Chondrocyte (in vitro differentiated cells): ENCODE data around the gene MRNIP. TPM values are rescaled to one million over a fixed set of nuclear protein-coding genes. Genes with fewer than 3 reads are reported as not detected.
A peak's percentile ranks its signal among the peaks of the same experiment; 100 is the strongest.

Experiments used
- DNase-seq: peaks from one replicate; pipeline ENCODE4 v3.0.0; 2021; ENCODE audit warnings: mixed read lengths, low spot score
- H3K27ac Mint-ChIP-seq: one replicate; pipeline ENCODE4 v1.8.0; 2021; ENCODE audit warnings: mild to moderate bottlenecking, moderate library complexity, mixed read lengths; ENCODE audit not compliant: unreplicated experiment
- H3K27me3 Mint-ChIP-seq: 2 replicates; pipeline ENCODE4 v1.8.0; 2021; ENCODE audit warnings: low read depth, mixed read lengths
- H3K36me3 Mint-ChIP-seq: 2 replicates; pipeline ENCODE4 v1.8.0; 2021; ENCODE audit warnings: low read depth, mixed read lengths
- H3K4me1 Mint-ChIP-seq: 2 replicates; pipeline ENCODE4 v1.8.0; 2021; ENCODE audit warnings: low read depth, mild to moderate bottlenecking, mixed read lengths
- H3K4me3 Mint-ChIP-seq: one replicate; pipeline ENCODE4 v1.8.0; 2021; ENCODE audit warnings: mild to moderate bottlenecking, moderate library complexity, mixed read lengths; ENCODE audit not compliant: unreplicated experiment
- H3K9me3 Mint-ChIP-seq: 2 replicates; pipeline ENCODE4 v1.8.0; 2021; ENCODE audit warnings: low read depth, mixed read lengths
- CTCF ChIP-seq: fragments of 200-600 bp; sonication (generic); IDR thresholded peaks from 2 replicates; pipeline ENCODE4 v1.5.0; 2021; ENCODE audit warnings: antibody characterized with exemption, mild to moderate bottlenecking, moderate library complexity
- total RNA-seq: library from RNA; stranded (reverse); gene quantifications from 3 replicates; pipeline ENCODE4 v1.2.1, GENCODE V29; 2021

MRNIP gene
- total RNA-seq, 1 donor from 2014 or later: 13.4 TPM

- Mint-ChIP-seq H3K27me3 (no peaks in the 10 kb centered on the region), H3K27ac (no peak overlapping the region), H3K4me1 (no peaks in the 10 kb centered on the region), H3K9me3 (no peaks in the 10 kb centered on the region), H3K4me3 (no peak overlapping the region), H3K36me3 (peaks cover 21% of the 10 kb centered on the region)
- peak; percentile 68 for DNase-seq
- TF ChIP-seq CTCF: peak; percentile 34
These were observed 7.8 kb upstream of the MRNIP start for GRCh38 chr5:179866241-179867078.

- peaks cover 17% of the 10 kb centered on the region for H3K36me3 Mint-ChIP-seq
- H3K27ac Mint-ChIP-seq: no peak overlapping the region
- H3K4me1 Mint-ChIP-seq: no peaks in the 10 kb centered on the region
- H3K27me3 Mint-ChIP-seq: no peaks in the 10 kb centered on the region
- no peaks in the 10 kb centered on the region for H3K9me3 Mint-ChIP-seq
- no peak for TF ChIP-seq CTCF
- DNase-seq: peak; percentile 88
- no peak overlapping the region for H3K4me3 Mint-ChIP-seq
These were observed 7.0 kb upstream of the MRNIP start for GRCh38 chr5:179865491-179866240.

GRCh38 chr5:179864686-179865085 lies 6.1 kb upstream of the MRNIP start:
- no peaks in the 10 kb centered on the region for H3K27me3 Mint-ChIP-seq
- no peak overlapping the region for H3K4me3 Mint-ChIP-seq
- H3K4me1 Mint-ChIP-seq: peaks cover 9% of the 10 kb centered on the region
- H3K27ac Mint-ChIP-seq: no peak overlapping the region
- H3K9me3 Mint-ChIP-seq: no peaks in the 10 kb centered on the region
- H3K36me3 Mint-ChIP-seq: peaks cover 16% of the 10 kb centered on the region
- DNase-seq: peak; percentile 70
- TF ChIP-seq CTCF: no peak

GRCh38 chr5:179863449-179864085 lies 5.0 kb upstream of the MRNIP start:
- no peak overlapping the region for H3K4me3 Mint-ChIP-seq

More at GRCh38 chr5:179863449-179864085, 5.0 kb upstream of the MRNIP start:
- Mint-ChIP-seq H3K4me1 (peaks cover 12% of the 10 kb centered on the region), H3K36me3 (peaks cover 16% of the 10 kb centered on the region), H3K27ac (no peak overlapping the region), H3K27me3 (no peaks in the 10 kb centered on the region), H3K9me3 (no peaks in the 10 kb centered on the region)
- no peak for TF ChIP-seq CTCF
- DNase-seq: peak; percentile 90
